ENCODE results near the gene NEGR1. TPM values are rescaled to one million over a fixed set of nuclear protein-coding genes. Genes with fewer than 3 reads are reported as not detected.

Gene NEGR1
- total RNA-seq, 1 donor from 2014 or later, result 8.6 TPM

GRCh38 chr1:71930511-71930910 is 351.8 kb downstream of the NEGR1 start:
- H4K20me1 ChIP-seq (ENCODE audit: insufficient read depth, low read length), result no peaks in the 10 kb centered on the region
- H3K4me3 ChIP-seq (ENCODE audit: insufficient read depth, low read depth, low read length), result no peak overlapping the region
- Mint-ChIP-seq H3K27ac (ENCODE audit: unreplicated experiment) (no peak overlapping the region), H3K4me1 (ENCODE audit: low read depth, unreplicated experiment) (no peaks in the 10 kb centered on the region), H3K9me3 (ENCODE audit: unreplicated experiment) (no peaks in the 10 kb centered on the region), H3K4me3 (ENCODE audit: unreplicated experiment) (no peak overlapping the region), H3K27me3 (ENCODE audit: low read depth, unreplicated experiment) (no peaks in the 10 kb centered on the region), H3K36me3 (ENCODE audit: low read depth, unreplicated experiment) (no peaks in the 10 kb centered on the region)
- no peak overlapping the region for H3K27ac ChIP-seq (ENCODE audit: low read depth, low read length)
- no peaks in the 10 kb centered on the region for H3K36me3 ChIP-seq (ENCODE audit: insufficient read depth, low read length)
- no peaks in the 10 kb centered on the region for H3K79me2 ChIP-seq (ENCODE audit: insufficient read depth, low read length)
- H3K4me2 ChIP-seq (ENCODE audit: low read length), result no peak overlapping the region
- H2AFZ ChIP-seq (ENCODE audit: low read depth, low read length), result no peak overlapping the region
- no peaks in the 10 kb centered on the region for H3K27me3 ChIP-seq (ENCODE audit: insufficient read depth, low read length)
- FAIRE-seq (no peak), DNase-seq (ENCODE audit: low read depth) (no peak)
- H3K9ac ChIP-seq (ENCODE audit: low read length), result no peak overlapping the region
- no peaks in the 10 kb centered on the region for H3K9me3 ChIP-seq (ENCODE audit: insufficient read depth, low read depth, low read length)
- no peaks in the 10 kb centered on the region for H3K4me1 ChIP-seq (ENCODE audit: insufficient read depth, low read length)
- no peak for TF ChIP-seq CTCF (IDR thresholded peaks at IDR 0.05; ENCODE audit: insufficient read depth, low read depth, low read length)
- TF ChIP-seq EZH2 (IDR thresholded peaks at IDR 0.05; ENCODE audit: insufficient read depth, low read length), result no peak

- H3K27ac Mint-ChIP-seq (ENCODE audit: unreplicated experiment), result no peak overlapping the region
- H3K36me3 ChIP-seq (ENCODE audit: insufficient read depth, low read length), result no peaks in the 10 kb centered on the region
Observed at GRCh38 chr1:71921935-71922559, 360.3 kb downstream of the NEGR1 start.

More at GRCh38 chr1:71921935-71922559, 360.3 kb downstream of the NEGR1 start:
- Histone ChIP-seq H3K9me3 (ENCODE audit: insufficient read depth, low read depth, low read length) (no peaks in the 10 kb centered on the region), H3K79me2 (ENCODE audit: insufficient read depth, low read length) (no peaks in the 10 kb centered on the region), H3K4me1 (ENCODE audit: insufficient read depth, low read length) (no peaks in the 10 kb centered on the region), H3K9ac (ENCODE audit: low read length) (no peak overlapping the region), H3K27ac (ENCODE audit: low read depth, low read length) (no peak overlapping the region), H3K4me2 (ENCODE audit: low read length) (no peak overlapping the region), H4K20me1 (ENCODE audit: insufficient read depth, low read length) (no peaks in the 10 kb centered on the region), H3K4me3 (ENCODE audit: insufficient read depth, low read depth, low read length) (no peak overlapping the region), H3K27me3 (ENCODE audit: insufficient read depth, low read length) (no peaks in the 10 kb centered on the region), H2AFZ (ENCODE audit: low read depth, low read length) (no peak overlapping the region)
- no peaks in the 10 kb centered on the region for H3K4me1 Mint-ChIP-seq (ENCODE audit: low read depth, unreplicated experiment)
- H3K36me3 Mint-ChIP-seq (ENCODE audit: low read depth, unreplicated experiment), result no peaks in the 10 kb centered on the region
- no peak overlapping the region for H3K4me3 Mint-ChIP-seq (ENCODE audit: unreplicated experiment)
- no peaks in the 10 kb centered on the region for H3K27me3 Mint-ChIP-seq (ENCODE audit: low read depth, unreplicated experiment)
- TF ChIP-seq EZH2 (IDR thresholded peaks at IDR 0.05; ENCODE audit: insufficient read depth, low read length), result no peak
- TF ChIP-seq CTCF (IDR thresholded peaks at IDR 0.05; ENCODE audit: insufficient read depth, low read depth, low read length), result no peak
- H3K9me3 Mint-ChIP-seq (ENCODE audit: unreplicated experiment), result no peaks in the 10 kb centered on the region
- FAIRE-seq (no peak), DNase-seq (ENCODE audit: low read depth) (no peak)
